Measurements from ENCODE around the gene PSMD11.
"Not testable (repeated sequence)": the region's sequence is repeated elsewhere in the genome, so short reads cannot be mapped to it uniquely, and the experiment has no call there.

Gene PSMD11

GRCh38 chr17:32513579-32513978 lies 69.3 kb downstream of the PSMD11 start:
- DNase-seq (ENCODE audit: low spot score) = no peak

GRCh38 chr17:32514606-32515005 lies 70.3 kb downstream of the PSMD11 start:
- DNase-seq (ENCODE audit: low spot score) = no peak

DNA sequence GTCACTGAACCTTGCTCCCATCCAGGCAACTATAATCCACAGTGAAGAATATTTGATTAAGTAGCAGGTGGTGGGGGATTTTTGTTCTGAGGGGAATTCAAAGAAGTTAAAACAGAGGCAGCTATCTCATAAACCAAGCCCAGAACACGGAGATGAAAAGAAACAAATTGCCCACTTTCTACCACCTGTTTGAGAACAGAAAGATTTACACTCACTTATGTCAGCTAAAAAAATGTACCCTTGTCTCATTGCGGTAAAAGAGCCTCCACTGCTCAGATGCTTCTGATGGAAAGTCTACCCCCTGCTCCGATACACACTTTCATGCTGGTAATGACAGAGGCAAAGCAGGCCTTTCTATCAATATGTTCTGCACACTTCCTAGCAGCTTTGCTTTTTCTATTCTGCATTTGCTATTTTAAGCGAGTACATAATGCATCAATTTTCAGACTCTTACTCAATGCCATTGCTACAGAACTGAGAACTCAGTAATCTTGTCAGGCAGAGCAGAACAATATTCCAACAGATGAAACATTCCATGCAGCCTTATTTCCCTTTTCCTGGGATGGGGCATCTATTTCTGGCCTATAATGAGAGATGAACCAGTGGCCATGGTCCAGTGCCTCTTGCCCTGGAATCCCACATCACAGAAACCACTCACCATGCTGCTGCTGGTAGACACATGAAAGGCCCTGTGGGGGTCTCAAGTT lies 71.5 kb downstream of the PSMD11 start:
- no peak for DNase-seq (ENCODE audit: low spot score)

GRCh38 chr17:32516450-32516849 lies 72.1 kb downstream of the PSMD11 start:
- DNase-seq (ENCODE audit: low spot score) = no peak

DNA sequence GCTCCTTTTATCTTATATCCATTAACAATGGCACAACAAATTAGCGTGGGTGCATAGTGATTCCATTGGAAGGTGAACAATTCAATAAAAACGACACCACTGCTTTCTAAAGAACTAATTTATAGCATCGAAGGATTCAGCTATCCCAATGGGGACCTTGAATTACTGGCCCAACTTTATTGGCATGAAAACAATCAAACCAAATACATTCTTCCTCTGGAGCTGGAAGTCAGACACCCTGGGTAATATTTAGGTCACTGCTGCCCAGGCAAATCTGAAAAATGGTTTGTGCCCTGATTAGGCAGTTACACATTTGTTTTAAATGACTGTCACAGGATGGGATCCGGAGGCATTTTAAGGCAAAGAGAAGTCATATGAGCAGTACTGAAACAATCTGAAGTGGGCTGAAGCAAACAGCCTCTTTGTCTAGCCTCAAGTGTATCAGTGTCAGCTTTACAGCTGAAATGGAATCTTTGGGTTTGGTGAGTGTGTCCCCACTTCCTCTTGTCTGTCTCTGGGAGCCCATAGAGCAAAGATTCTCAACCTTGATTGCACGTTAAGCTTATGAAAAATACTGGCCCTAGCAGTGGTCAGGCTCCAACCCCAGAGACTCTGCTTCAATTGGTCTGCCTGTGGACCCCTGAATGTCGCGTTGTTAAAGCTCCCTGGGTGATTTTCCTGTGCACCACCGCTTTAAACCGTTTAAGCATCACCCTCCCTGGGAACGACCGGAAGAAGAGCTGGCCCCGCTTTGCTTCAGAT lies 72.8 kb downstream of the PSMD11 start:
- no peak for DNase-seq (ENCODE audit: low spot score)

DNA sequence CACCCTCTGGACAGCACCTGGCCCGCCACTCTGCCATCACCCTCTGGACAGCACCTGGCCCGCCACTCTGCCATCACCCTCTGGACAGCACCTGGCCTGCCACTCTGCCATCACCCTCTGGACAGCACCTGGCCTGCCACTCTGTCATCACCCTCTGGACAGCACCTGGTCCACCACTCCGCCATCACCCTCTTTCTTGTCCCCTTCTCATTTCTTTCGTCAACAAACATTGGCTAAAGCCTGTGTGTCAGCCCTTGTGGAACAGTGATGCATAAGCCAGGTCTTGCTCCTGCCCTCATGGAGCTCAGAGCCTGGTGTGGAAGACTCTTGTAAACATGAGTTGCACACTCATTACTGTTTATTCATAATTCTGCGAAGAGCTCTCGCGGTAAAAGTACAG lies 73.7 kb downstream of the PSMD11 start:
- DNase-seq (ENCODE audit: low spot score) = no peak

DNA sequence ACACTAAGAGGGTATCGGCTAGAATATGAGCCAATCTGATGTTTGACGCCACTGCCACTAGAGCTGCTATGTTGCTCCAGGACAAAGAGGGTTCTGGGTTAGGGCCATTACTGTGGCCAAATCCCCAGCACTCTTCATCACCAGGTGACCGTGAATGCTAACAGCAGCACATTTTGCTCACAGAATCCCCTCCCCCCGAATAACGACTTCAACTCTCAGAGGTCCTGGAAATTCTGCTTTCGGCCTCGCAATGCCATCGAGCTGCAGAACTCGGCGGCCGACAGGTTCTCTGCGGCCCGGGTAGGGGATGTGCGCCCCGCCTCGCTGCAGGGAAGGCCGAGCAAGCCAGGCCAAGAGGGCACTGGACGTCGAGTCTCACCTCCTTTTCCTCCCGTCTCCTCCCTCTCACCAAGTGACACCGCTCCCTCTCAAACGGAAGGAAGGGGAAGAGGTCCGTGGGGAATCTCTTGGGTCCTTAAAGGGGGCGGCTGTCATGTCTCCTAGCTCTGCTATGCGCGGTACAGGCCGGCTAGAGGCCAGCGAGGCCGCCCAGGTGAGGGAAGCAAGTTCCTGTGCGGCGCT lies 74.4 kb downstream of the PSMD11 start:
- DNase-seq (ENCODE audit: low spot score) = no peak

- no peak for DNase-seq (ENCODE audit: low spot score)
Measured at GRCh38 chr17:32519228-32520103, 75.2 kb downstream of the PSMD11 start.

DNA sequence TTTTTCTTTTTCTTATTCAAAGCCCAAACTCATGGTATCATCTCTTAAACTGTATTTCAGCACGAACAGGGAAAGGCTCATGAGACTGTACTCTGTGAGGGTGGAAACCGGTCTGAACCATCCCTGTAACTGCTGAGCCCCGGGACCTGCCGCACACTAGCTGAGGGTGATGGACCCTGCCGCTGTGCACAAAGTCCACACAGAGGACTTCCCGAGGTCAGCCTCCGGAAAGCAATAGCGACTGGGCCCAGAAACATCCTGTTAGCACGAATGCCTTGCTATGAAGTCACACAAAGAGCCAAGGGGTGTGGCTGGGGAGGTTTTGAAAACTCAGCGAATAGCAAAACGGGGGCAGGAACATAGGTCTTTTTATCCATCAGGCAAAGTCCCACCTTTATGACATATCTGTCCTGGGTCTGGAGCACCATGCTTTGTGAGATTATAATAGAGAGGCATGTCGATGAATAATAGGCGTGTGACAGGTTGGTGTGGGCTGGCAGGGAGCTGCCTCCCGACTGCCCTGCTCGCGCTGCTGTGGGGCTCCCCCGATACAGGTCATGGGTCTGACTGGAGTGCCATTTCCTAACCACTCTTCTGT lies 75.9 kb downstream of the PSMD11 start:
- DNase-seq (ENCODE audit: low spot score) = no peak

DNA sequence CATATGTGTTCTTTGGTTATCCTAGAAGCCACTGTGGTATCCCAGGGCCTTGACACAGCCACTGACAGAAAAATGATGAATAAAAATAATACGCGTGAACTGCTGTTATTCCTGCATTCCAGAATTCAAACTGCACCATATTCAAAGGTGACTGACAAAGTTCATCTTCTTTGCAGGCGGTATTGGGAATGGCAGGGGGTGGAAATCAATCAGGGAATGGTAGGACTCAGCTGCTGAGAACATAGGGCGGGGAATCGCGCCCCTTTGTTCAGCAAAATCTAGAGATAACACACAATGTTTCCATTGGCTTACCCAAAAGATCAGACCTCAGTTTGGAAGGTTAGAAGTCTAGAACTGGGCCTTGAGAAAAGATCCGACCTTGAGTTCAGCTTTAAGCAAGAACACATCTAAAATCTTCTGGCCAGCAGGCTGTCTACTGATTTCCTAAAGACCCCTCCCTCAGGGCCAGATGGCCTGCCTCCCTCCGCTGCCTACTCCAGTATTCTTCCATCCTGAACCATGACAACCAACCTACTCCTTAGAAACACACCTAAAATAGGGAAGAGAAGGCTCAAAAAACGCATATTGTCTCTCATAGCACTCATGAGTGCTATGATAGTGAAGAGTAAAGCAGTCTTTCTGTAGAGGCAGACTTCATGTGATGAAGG lies 76.6 kb downstream of the PSMD11 start:
- DNase-seq (ENCODE audit: low spot score) = no peak

DNA sequence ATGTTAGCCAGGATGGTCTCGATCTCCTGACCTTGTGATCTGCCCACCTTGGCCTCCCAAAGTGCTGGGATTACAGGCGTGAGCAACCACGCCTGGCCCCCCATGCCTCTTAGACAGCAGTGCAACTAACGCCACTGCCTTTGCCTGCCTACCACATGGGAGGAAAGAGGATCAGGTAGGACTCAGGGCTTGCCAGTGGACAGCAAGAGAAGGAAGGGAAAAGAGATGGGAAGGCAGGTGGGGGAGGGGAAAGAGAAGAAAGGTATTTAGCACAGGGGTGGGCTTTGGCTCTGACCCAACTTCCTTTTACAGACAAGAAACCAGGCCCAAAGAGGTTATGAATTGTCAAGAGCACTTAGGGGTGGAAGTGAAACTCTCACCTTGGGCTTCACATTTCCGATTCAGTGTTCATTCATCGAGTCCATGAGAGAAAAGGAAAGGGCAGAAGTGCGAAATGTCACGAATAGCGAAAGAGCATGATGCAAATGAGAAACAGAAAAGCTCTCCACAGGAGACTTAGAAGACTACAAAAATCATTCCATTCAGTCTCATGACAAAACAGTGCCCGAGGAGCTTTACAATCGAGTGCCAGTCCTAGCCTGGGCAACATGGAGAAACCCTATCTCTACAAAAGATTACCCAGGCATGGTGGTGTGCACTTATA lies 78.8 kb downstream of the PSMD11 start:
- DNase-seq (ENCODE audit: low spot score) = no peak

GRCh38 chr17:32523827-32524552 lies 79.7 kb downstream of the PSMD11 start:
- no peak for DNase-seq (ENCODE audit: low spot score)

GRCh38 chr17:32524553-32524880 lies 80.2 kb downstream of the PSMD11 start:
- DNase-seq (ENCODE audit: low spot score) = not testable (repeated sequence)

DNA sequence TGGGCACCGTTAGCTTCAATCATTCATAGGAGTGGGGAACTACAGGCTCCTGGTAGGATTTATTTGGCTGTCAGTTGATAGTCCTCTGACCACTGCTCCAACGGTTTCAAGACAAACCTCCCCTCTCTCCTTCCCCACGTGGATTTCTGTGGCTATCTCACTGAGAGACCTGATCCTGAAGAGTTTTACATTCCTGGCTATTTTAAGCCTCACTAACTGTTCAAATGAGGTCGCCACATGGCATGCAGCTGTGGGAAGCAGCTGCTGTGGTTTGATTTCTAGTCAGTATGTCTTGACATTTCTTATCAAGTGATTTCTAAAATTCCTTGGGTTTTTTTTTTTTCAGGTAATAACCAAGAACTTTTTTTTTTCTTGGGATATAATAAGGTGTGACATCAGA lies 80.8 kb downstream of the PSMD11 start:
- DNase-seq (ENCODE audit: low spot score) = no peak

GRCh38 chr17:32527146-32527545 lies 82.8 kb downstream of the PSMD11 start:
- DNase-seq (ENCODE audit: low spot score) = no peak

- no peak for DNase-seq (ENCODE audit: low spot score)
Measured at GRCh38 chr17:32528825-32529224, 84.5 kb downstream of the PSMD11 start.

- DNase-seq (ENCODE audit: low spot score) = no peak
Measured at GRCh38 chr17:32529604-32530003, 85.3 kb downstream of the PSMD11 start.

All from left forelimb (tissue), 1 donor.